Activated CD8-positive, alpha-beta T cell treated with anti-CD3 and anti-CD28 coated beads, Interleukin-2, amount 10 ng/mL, durations not matched to agents 7 days and 5 days (primary cell): Measurements from ENCODE around the gene CTH. TPM values are rescaled to one million over a fixed set of nuclear protein-coding genes. Genes with fewer than 3 reads are reported as not detected.
A peak's percentile ranks its signal among the peaks of the same experiment; 100 is the strongest.
"Not testable (repeated sequence)": the region's sequence is repeated elsewhere in the genome, so short reads cannot be mapped to it uniquely, and the experiment has no call there.

Experiments used
- ATAC-seq: fragments of 150-1000 bp; cut with Tn5 transposase; one replicate; pipeline ENCODE4 v1.10.0; 2021; ENCODE audit warnings: moderate library complexity
- CTCF ChIA-PET: fragments of 350-600 bp; sonication (Branson Sonifier 250); formaldehyde crosslinking; loops from one replicate; lab custom pipeline; 2021; ENCODE audit warnings: antibody characterized with exemption; lab: Charles Lee
- POLR2A ChIA-PET: fragments of 350-600 bp; sonication (Branson Sonifier 250); formaldehyde crosslinking; loops from one replicate; lab custom pipeline; 2021; ENCODE audit warnings: antibody characterized with exemption; lab: Charles Lee
- DNase-seq: peaks from one replicate; pipeline ENCODE4 v3.0.0-alpha.2; 2020
- H3K27ac Mint-ChIP-seq: one replicate; pipeline ENCODE4 v1.8.0; 2021; ENCODE audit warnings: mild to moderate bottlenecking, mixed read lengths
- H3K27me3 Mint-ChIP-seq: one replicate; pipeline ENCODE4 v1.8.0; 2021; ENCODE audit warnings: low read depth, mixed read lengths
- H3K36me3 Mint-ChIP-seq: one replicate; pipeline ENCODE4 v1.8.0; 2021; ENCODE audit warnings: low read depth, mixed read lengths
- H3K4me1 Mint-ChIP-seq: one replicate; pipeline ENCODE4 v1.8.0; 2021; ENCODE audit warnings: low read depth, mixed read lengths
- H3K4me3 Mint-ChIP-seq: one replicate; pipeline ENCODE4 v1.8.0; 2021; ENCODE audit warnings: mild to moderate bottlenecking, mixed read lengths
- H3K9me3 Mint-ChIP-seq: one replicate; pipeline ENCODE4 v1.8.0; 2022; ENCODE audit warnings: mixed read lengths; ENCODE audit not compliant: insufficient read depth
- total RNA-seq, 2 experiments: library from RNA; stranded (reverse); gene quantifications; one replicate each; pipeline ENCODE4 v1.2.3, GENCODE V29; 2021

Gene CTH
- total RNA-seq, result 1 to 10 TPM; 4.1 to 5.9 TPM

DNA sequence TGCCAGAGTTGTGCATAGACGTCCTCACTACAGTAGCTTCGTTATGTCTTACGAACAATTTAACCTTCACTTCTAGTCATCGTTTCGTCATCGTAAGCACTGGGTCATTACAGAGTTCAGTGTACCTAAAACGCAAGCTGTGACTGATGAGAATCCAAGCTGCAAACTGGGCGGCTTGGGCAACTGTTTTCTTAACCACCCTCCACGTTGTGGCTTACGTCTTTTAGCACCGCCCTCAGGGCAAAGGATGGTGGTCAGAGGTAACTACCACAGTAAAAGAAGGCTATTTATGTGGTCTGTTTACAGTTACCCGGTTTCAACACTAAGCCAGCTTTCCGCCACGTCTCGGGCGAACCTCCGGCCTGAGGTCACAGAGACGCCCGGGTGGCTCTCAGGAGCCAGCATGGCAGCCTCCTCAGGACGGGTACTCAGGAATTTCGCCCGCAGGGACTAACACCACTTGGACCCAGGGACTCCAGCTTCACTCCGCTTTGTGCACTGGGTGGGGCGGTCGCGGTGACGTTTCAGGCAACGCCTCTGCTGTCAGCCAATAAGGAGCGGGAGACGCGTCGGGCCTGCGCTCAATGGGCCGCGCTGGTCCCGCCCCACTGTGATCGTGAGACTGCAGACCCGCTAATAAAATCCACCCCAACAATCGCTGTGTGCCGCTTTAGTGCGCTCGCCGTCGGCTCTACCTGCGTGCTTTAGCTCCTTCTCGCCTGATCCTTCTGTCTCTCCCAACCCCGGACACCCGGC lies at the start of gene CTH:
Gene CTH (plus strand): TSS at position 665 of the 756 bp plus-strand sequence. CDS start 148 bp downstream, outside the sequence.
- no peaks in the 10 kb centered on the region for H3K36me3 Mint-ChIP-seq
- ATAC-seq, result peak; percentile 97
- peaks cover 5% of the 10 kb centered on the region for H3K27me3 Mint-ChIP-seq
- H3K9me3 Mint-ChIP-seq, result no peaks in the 10 kb centered on the region
- H3K4me1 Mint-ChIP-seq, result peaks cover 18% of the 10 kb centered on the region
- ChIA-PET POLR2A (interaction anchor here (0.6 to 6.8 kb wide), 13 partner anchors 9 to 670 kb away, joined by 3 to 162 read pairs (median 4); partner anchors contain the start of genes ANKRD13C, LRRC40, SRSF11 and ZRANB2), CTCF (interaction anchor here (0.9 to 4.0 kb wide), 8 partner anchors 8 to 670 kb away, joined by 3 to 23 read pairs (median 5); partner anchors contain the start of genes ANKRD13C and ZRANB2)
- peak; percentile 96 for DNase-seq
- H3K4me3 Mint-ChIP-seq, result peak within 1 kb of the TSS; percentile 96
- H3K27ac Mint-ChIP-seq, result peak within 1 kb of the TSS; percentile 97

DNA sequence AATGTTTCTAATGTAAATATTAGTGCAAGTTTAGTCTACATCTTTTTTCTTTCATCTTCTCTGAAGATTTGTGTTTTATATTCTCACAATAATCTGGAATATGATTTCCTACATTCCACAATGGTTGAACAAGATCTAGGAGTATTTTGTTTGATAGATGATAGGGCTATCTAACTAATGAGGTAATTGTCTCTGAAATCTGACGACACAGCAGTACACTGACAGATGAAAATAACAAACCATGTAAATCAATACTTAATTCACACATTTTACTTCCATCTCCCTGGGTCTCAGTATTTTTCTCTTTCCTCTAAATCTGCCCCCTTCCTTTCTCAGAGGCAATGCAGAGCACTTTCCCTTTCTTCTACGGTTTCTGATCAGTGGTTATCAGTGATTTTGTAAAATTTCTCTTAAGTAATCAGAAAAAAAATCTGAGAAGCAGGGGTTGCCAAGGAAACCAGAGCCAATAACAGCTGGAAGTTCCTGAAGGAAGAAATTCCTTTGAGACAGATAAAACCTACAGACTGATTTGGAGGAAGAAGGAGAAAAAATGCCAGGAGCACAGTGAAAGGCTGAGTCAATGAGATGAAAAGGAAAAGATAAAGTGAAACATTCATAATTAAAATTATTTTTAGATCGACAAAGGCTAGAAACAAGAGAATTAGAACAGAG lies 49.2 kb upstream of the CTH start:
- Mint-ChIP-seq H3K4me1 (peaks cover 8% of the 10 kb centered on the region), H3K36me3 (no peaks in the 10 kb centered on the region), H3K27ac (no peak overlapping the region), H3K9me3 (no peaks in the 10 kb centered on the region), H3K27me3 (no peaks in the 10 kb centered on the region), H3K4me3 (no peak overlapping the region)
- POLR2A ChIA-PET, result no interaction called here
- ATAC-seq, result no peak
- CTCF ChIA-PET, result interaction anchor here (0.6 kb wide), 1 partner anchor 85 kb away, joined by 3 read pairs; no protein-coding TSS in a partner anchor
- DNase-seq, result no peak

DNA sequence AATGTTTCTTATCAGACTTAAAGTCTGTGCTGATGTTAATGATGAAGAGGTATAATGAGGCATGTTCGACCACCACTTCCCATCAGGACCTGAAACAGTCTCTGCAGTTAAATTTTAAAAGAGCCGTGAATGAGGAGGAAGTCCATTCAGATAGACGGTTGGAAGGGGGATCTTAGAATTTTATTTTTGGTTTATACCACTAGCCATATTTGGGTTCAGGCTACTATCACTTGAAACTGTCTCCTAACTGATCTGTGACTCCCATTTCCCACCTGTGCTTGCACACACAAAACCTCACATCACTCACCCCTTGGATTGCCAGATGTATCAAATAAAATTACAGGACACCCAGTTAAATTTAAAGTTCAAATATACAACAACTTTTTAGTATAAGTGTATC lies 46.6 kb upstream of the CTH start:
- ATAC-seq (no peak), DNase-seq (no peak)
- Mint-ChIP-seq H3K4me1 (peaks cover 6% of the 10 kb centered on the region), H3K27ac (no peak overlapping the region), H3K27me3 (no peaks in the 10 kb centered on the region), H3K4me3 (no peak overlapping the region), H3K36me3 (no peaks in the 10 kb centered on the region), H3K9me3 (no peaks in the 10 kb centered on the region)
- ChIA-PET CTCF (no interaction called here), POLR2A (no interaction called here)

DNA sequence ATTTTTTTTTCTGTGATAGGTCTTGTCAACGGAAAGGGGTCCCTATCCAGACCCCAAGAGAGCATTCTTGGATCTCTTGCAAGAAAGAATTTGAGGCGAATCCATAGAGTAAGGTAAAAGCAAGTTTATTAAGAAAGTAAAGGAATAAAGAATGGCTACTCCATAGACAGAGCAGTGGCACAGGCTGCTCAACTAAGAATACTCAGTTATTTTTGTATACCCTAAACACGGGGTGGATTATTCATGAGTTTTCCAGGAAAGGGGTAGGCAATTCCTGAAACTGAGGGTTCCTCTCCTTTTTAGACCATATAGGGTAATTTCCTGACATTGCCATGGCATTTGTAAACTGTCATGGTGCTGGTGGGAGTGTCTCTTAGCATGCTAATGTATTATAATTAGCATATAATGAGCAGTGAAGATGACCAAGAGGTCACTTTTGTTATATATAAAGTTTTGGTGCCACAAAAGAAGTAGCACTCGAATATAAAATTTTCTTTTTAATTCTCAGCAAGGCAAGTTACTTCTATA lies 44.6 kb upstream of the CTH start:
- CTCF ChIA-PET, DNase-seq, ATAC-seq, H3K9me3 Mint-ChIP-seq, H3K27me3 Mint-ChIP-seq, H3K27ac Mint-ChIP-seq, H3K36me3 Mint-ChIP-seq, H3K4me1 Mint-ChIP-seq, H3K4me3 Mint-ChIP-seq, POLR2A ChIA-PET: not testable (repeated sequence)

GRCh38 chr1:70366997-70367396 lies 44.1 kb upstream of the CTH start:
- H3K36me3 Mint-ChIP-seq, ATAC-seq, H3K4me1 Mint-ChIP-seq, POLR2A ChIA-PET, H3K27me3 Mint-ChIP-seq, H3K9me3 Mint-ChIP-seq, CTCF ChIA-PET, H3K4me3 Mint-ChIP-seq, DNase-seq: not testable (repeated sequence)
- peak overlapping the region; percentile 59 for H3K27ac Mint-ChIP-seq

DNA sequence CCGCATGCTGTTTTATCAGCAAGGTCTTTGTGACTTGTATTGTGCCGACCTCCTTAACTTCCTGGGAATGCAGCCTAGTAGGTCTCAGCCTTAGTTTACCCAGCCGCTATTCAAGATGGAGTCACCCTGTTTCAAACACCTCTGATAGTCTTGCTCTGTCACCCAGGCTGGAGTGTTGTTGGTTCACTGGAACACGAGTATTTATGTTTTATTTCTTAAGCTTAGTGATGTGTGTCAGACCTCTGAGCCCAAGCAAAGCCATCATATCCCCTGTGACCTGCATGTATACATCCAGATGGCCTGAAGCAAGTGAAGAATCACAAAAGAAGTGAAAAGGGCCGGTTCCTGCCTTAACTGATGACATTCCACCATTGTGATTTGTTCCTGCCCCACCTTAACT lies 43.7 kb upstream of the CTH start:
- H3K27me3 Mint-ChIP-seq, POLR2A ChIA-PET, H3K4me3 Mint-ChIP-seq, H3K27ac Mint-ChIP-seq, H3K4me1 Mint-ChIP-seq, H3K9me3 Mint-ChIP-seq, DNase-seq, CTCF ChIA-PET, ATAC-seq, H3K36me3 Mint-ChIP-seq: not testable (repeated sequence)

DNA sequence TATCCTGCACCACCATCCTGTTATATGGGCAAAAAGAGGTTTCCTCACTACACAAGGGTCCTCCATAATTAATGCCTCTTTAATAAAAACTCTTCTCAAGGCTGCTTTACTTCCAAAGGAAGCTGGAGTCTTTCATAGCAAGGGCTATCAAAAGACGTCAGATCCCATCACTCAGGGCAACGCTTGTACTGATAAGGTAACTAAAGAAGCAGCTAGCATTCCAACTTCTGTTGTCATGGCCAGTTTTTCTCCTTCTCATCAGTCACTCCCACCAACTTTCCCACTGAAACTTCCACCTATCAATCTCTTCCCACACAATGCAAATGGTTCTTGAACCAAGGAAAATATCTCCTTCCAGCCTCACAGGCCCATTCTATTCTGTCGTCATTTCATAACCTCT lies 39.5 kb upstream of the CTH start:
- POLR2A ChIA-PET, ATAC-seq, H3K36me3 Mint-ChIP-seq, H3K9me3 Mint-ChIP-seq, H3K4me1 Mint-ChIP-seq, H3K27ac Mint-ChIP-seq, CTCF ChIA-PET, H3K4me3 Mint-ChIP-seq, DNase-seq, H3K27me3 Mint-ChIP-seq: not testable (repeated sequence)

- Mint-ChIP-seq H3K9me3 (no peaks in the 10 kb centered on the region), H3K4me1 (no peaks in the 10 kb centered on the region), H3K27ac (no peak overlapping the region), H3K27me3 (no peaks in the 10 kb centered on the region), H3K4me3 (no peak overlapping the region), H3K36me3 (no peaks in the 10 kb centered on the region)
- DNase-seq (no peak), ATAC-seq (no peak)
- POLR2A ChIA-PET, result no interaction called here
- CTCF ChIA-PET, result no interaction called here
These were observed 38.6 kb upstream of the CTH start for GRCh38 chr1:70372426-70372825.

DNA sequence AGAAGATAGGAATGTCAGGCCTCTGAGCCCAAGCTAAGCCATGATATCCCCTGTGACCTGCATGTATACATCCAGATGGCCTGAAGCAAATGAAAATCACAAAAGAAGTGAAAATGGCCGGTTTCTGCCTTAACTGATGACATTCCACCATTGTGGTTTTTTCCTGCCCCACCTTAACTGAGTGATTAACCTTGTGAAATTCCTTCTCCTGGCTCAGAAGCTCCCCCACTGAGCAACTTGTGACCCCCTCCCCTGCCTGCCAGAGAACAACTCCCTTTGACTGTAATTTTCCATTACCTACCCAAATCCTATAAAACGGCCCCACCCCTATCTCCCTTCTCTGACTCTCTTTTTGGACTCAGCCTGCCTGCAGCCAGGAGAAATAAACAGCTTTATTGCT lies 37.5 kb upstream of the CTH start:
- CTCF ChIA-PET, H3K27me3 Mint-ChIP-seq, ATAC-seq, H3K4me1 Mint-ChIP-seq, H3K9me3 Mint-ChIP-seq, H3K4me3 Mint-ChIP-seq, DNase-seq, POLR2A ChIA-PET, H3K36me3 Mint-ChIP-seq, H3K27ac Mint-ChIP-seq: not testable (repeated sequence)

- H3K27ac Mint-ChIP-seq, result no peak overlapping the region
- H3K36me3 Mint-ChIP-seq, result no peaks in the 10 kb centered on the region
- ATAC-seq (no peak), DNase-seq (no peak)
- no peaks in the 10 kb centered on the region for H3K27me3 Mint-ChIP-seq
- no peaks in the 10 kb centered on the region for H3K4me1 Mint-ChIP-seq
- H3K9me3 Mint-ChIP-seq, result no peaks in the 10 kb centered on the region
- ChIA-PET CTCF (no interaction called here), POLR2A (no interaction called here)
- no peak overlapping the region for H3K4me3 Mint-ChIP-seq
These were observed 34.9 kb upstream of the CTH start for GRCh38 chr1:70376196-70376595.

GRCh38 chr1:70382682-70383081 lies 28.4 kb upstream of the CTH start:
- ChIA-PET CTCF (no interaction called here), POLR2A (interaction anchor here (0.8 kb wide), 1 partner anchor 28 kb away, joined by 3 read pairs; no protein-coding TSS in a partner anchor)
- H3K4me3 Mint-ChIP-seq, result no peak overlapping the region
- no peaks in the 10 kb centered on the region for H3K4me1 Mint-ChIP-seq
- H3K27ac Mint-ChIP-seq, result no peak overlapping the region
- no peaks in the 10 kb centered on the region for H3K9me3 Mint-ChIP-seq
- peaks cover 8% of the 10 kb centered on the region for H3K27me3 Mint-ChIP-seq
- no peak for ATAC-seq
- DNase-seq, result no peak
- H3K36me3 Mint-ChIP-seq, result no peaks in the 10 kb centered on the region

GRCh38 chr1:70383483-70383882 lies 27.6 kb upstream of the CTH start:
- ChIA-PET CTCF (no interaction called here), POLR2A (no interaction called here)
- Mint-ChIP-seq H3K27me3 (peaks cover 10% of the 10 kb centered on the region), H3K27ac (no peak overlapping the region), H3K9me3 (no peaks in the 10 kb centered on the region), H3K4me1 (no peaks in the 10 kb centered on the region), H3K36me3 (no peaks in the 10 kb centered on the region), H3K4me3 (no peak overlapping the region)
- DNase-seq, result no peak
- ATAC-seq, result no peak
